ENCODE results near the gene DIPK1B.
"Not testable (repeated sequence)": the region's sequence is repeated elsewhere in the genome, so short reads cannot be mapped to it uniquely, and the experiment has no call there.

Gene DIPK1B

DNA sequence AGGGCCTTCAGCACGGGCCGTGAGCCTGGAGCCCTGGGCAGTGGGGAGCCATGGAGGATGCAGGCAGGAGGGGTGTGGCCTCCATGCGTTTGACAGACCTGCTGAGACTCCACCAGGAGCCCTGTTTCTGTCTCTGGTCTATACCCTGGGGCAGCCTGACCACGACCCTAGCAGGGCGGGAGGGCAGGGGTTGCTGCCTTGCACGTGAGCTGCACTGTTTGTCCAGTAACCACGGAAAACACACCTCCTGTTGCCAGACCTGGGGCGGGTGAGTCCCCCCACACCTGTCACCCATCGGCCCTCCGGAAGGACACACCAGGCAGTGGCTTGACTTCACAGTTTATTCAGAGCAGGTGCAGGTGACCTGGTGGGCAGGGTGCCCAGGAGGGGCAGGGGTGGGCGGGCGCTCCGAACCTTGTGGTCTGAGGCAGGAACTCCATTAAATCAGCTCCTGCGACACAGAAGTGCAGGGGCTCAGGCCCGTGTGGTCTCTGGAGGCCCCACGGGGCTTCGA lies 41.7 kb downstream of the DIPK1B start:
- no peak for DNase-seq (ENCODE audit: low read depth)

DNA sequence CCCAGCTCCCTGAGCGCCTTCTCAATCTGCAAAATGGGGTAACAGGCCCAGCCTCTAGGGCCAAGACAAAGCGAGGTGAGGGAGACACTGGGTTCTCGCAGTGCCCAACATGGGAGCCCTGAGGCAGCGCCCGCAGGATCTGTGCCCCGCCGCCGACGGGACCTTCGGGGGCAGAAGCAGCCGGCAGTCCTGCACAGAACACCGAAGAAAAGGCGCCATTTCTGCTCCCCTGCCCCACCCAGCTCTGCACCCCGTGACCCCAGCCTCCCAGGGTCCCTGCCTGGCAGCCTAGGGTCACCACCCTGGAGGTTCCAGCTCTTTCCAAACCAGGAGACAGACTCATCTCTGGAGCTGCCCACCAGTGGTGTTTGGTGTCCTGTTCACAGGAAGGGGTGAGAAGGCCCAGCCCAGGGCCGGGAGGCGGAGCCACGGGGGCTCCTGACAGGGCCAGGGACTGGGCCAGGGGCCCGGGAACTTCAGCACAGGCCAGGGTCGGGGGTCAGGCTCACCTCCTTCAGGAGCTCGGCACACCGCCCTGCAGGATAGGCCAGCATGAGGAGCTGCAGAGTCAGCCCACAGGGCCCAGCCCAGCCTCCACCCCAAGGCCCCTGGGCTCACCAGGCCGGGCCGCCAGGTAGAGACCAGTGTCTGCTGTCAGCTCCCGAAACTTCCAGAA lies 42.4 kb downstream of the DIPK1B start:
- DNase-seq (ENCODE audit: low read depth) = no peak

DNA sequence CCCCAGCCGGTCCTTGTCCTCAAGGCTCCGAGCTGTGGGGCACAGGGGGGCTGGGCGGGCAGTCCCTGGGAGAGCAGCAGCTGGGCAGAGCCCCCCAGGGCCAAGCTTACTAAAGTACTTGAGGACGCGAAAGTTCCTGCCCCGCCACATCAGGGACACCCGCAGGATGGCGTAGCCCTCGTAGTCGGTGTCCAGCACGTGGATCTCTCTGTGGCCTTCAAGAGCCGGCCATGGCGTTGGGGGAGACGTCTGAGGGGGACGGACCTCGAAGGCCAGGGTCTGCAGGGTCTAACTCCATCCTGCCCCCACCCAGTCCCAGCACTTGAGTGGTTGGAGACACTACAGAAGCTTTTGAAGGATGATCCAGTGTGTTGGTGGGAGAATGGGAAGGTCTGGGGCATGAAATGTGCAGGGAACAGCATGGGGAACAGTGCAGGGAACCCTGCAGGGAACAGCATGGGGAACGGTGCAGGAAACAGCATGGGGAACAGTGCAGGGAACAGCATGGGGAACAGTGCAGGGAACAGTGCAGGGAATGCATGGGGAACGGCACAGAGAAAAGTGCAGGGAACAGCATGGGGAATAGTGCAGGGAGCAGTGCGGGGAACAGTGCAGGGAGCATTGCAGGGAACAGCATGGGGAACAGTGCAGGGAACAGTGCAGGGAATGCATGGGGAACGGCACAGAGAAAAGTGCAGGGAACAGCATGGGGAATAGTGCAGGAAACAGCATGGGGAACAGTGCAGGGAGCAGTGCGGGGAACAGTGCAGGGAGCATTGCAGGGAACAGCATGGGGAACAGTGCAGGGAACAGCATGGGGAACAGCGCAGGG lies 43.1 kb downstream of the DIPK1B start:
- not testable (repeated sequence) for DNase-seq (ENCODE audit: low read depth)

GRCh38 chr9:136756134-136756438 lies 43.7 kb downstream of the DIPK1B start:
- no peak for DNase-seq (ENCODE audit: low read depth)

- DNase-seq (ENCODE audit: low read depth) = no peak
Measured at GRCh38 chr9:136756836-136757235, 44.5 kb downstream of the DIPK1B start.

DNA sequence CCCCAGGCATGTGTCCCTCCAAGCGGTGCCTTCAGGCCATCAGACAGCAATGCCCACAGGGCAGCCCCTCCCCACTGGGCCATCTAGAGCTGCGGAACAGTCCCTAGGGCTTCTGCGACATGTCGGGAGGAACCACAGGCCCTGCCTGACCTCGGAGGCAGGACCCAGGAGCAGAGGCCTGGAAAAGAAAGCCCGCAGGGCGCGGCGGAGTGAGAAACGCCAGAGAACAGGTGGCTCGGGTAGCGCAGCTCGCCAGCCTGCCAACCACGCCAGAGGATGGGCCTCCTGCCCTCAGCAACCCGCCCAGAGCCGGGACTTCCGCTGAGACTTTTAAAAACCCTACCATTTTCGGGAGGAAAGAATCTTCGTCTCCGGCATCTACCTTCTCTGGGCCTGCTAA lies 45.0 kb downstream of the DIPK1B start:
- no peak for DNase-seq (ENCODE audit: low read depth)

GRCh38 chr9:136757751-136758140 lies 45.4 kb downstream of the DIPK1B start:
- no peak for DNase-seq (ENCODE audit: low read depth)

DNA sequence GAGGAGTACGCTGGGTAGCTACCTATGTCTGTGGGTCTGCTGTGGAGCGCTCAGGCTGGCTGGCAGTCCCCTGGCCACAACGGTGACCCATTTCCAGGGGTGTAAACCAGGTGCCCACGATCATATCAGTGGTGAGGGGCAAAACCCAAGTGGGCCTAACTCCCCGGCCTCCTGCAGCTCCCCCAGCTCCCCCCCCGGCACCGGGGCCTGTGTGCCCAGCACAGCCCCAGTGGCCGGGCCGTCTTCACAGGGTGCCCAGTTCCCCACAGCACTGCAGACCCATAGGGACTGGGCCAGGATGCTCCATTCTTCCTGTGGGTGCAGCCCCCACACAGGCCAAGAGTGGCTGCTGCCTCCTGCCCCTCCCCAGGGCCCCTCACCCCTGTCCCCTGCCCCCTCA lies 46.6 kb downstream of the DIPK1B start:
- DNase-seq (ENCODE audit: low read depth) = no peak

GRCh38 chr9:136759436-136760325 lies 47.3 kb downstream of the DIPK1B start:
- DNase-seq (ENCODE audit: low read depth) = no peak

- no peak for DNase-seq (ENCODE audit: low read depth)
Measured at GRCh38 chr9:136760424-136760823, 48.1 kb downstream of the DIPK1B start.

- DNase-seq (ENCODE audit: low read depth) = not testable (repeated sequence)
Measured at GRCh38 chr9:136760834-136761544, 48.6 kb downstream of the DIPK1B start.

DNA sequence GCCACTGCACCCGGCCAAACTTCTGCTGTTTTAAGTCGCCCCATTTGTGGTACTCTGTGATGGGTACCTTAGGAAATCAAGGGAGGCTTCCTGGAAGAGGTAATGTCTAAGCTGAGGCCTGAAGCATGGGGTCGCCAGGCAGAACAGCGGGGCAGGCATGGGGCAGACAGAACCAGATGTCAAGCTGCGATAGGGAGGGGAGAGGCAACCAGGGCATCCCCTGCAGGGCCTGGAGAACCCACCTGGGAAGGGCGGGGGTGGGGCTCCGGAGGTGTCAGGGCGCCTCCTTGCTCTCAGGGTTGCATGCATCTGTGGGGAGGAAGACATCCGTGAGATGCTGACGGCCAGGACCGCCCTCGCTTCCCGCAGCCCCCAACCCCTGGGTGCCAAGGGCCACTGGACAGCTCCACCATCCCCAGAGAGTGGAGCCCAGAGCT lies 49.2 kb downstream of the DIPK1B start:
- DNase-seq (ENCODE audit: low read depth) = no peak

DNA sequence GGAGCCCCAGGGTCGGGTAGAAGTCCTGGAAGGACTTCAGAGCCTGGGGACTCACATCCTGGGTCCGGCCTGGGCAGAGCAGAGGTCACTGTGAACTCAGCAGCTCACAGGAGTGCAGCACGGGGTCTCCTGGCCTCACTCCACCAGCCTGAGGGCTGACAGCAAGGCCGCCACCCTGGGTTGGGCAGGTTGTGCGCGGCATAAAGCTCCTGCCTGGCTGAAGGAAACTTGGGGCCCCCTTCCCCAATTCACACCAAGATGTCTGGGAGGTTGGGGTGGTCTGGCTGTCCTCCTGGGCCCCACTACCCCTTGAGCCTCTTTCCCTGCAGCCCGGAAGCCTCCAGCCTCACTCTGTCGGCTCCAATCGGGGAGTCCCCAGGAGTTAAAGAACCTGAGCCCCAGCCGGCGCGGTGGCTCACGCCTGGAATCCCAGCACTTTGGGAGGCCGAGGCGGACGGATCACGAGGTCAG lies 49.9 kb downstream of the DIPK1B start:
- no peak for DNase-seq (ENCODE audit: low read depth)

- DNase-seq (ENCODE audit: low read depth) = peak; percentile 61
Measured at GRCh38 chr9:136762915-136763648, 50.7 kb downstream of the DIPK1B start.

GRCh38 chr9:136763649-136764035 lies 51.3 kb downstream of the DIPK1B start:
- no peak for DNase-seq (ENCODE audit: low read depth)

GRCh38 chr9:136764301-136764891 lies 52.0 kb downstream of the DIPK1B start, which contains the start of gene LCN15:
TSS of gene LCN15 (minus strand) at chr9:136764518. CDS start at chr9:136764488, 30 bp downstream.
- DNase-seq (ENCODE audit: low read depth) = no peak

DNA sequence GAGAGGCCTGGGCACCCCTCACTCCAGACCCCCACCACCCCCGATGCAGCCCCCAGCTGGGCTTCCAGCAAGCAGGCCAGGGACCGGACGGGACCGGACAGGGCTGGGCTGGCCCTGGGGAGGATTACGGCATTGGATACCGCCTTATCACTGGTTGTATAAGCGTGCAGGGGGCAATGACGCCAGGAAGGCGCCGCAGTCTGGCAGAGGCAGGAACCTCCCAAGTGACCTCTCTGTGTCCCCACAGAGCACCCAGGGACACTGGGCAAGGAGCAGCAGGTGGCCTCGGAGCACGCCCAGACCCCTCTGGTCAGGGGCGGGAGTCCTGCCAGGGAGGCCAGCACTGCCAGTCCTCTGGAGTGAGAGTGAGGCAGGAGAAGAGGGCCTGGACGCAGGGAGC lies 52.7 kb downstream of the DIPK1B start:
- no peak for DNase-seq (ENCODE audit: low read depth)

DNA sequence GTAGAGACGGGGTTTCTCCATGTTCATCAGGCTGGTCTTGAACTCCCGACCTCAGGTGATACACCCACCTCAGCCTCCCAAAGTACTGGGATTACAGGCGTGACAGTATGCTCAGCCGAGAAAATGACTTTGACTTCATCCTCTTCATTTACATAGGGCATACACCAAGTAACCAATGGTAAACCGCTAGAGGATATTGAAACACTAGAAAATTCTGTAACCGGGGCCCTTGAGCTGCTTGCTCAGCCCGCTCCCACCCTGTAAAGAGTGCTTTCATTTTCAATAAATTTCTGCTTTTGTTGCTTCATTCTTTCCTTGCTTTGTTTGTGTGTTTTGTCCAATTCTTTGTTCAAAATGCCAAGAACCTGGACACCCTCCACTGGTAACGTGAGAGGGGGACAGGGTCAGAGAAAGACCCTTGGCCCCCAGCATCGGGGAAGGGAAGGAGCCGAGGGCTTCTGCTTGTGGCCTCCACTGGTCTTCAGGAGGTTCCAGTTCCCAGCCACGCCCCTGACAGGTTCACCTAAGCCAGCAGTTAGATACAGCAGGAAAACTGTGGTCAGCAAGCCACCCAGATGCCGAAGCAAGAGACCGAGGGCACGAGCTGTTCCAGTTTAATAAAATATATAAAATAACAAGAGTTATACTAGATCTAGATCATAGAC lies 53.5 kb downstream of the DIPK1B start:
- DNase-seq (ENCODE audit: low read depth) = not testable (repeated sequence)

DNA sequence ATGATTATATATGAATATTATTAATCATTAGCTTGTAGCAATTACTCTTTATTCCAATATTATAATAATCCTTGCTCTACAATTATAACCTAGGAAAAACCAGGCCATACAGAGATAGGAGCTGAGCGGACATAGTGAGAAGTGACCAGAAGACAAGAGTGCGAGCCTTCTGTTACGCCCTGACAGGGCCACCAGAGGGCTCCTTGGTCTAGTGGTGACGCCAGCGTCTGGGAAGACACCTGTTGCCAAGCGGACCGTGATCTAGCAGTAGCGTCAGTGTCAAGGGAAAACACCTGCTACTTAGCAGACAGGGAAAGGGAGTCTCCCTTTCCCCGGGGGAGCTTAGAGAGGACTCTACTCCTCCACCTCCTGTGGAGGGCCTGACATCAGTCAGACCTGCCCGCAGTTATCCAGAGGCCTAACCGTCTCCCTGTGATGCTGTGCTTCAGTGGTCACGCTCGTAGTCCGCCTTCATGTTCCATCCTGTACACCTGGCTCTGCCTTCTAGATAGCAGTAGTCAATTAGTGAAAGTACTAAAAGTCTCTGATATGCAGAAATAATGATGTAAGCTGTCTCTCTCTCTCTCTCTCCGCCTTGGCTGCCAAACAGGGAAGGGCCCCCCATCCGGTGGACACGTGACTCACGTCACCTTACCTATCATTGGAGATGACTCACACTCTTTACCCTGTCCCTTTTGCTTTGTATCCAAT lies 54.2 kb downstream of the DIPK1B start:
- DNase-seq (ENCODE audit: low read depth) = peak; percentile 44

All from activated T-cell treated with anti-CD3 and anti-CD28 coated beads for 48 hours (primary cell).